ENCODE results near the gene KCNJ13. TPM values are rescaled to one million over a fixed set of nuclear protein-coding genes. Genes with fewer than 3 reads are reported as not detected.

KCNJ13 gene
- total RNA-seq, 1 donor from 2014 or later, result not detected

DNA sequence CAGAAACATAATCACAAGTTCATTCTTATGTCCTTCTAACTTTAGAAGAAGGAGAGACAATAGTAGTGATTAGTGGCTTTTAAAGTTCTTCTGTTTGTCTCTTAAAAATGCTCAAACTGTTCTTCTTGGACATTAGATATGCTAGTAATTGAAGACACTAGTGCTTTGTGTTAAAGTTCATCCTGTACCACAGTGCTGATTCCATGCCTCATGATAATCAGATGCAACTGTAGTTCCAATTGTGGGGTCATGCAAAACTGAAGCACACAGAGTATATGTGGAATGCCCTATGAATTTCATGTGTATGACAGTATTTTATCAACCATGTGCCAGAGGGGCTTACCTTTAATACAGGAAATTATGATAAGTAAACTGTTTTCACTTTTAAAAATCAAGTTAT, 11.4 kb upstream of the KCNJ13 start:
- TF ChIP-seq, protein P1, sequence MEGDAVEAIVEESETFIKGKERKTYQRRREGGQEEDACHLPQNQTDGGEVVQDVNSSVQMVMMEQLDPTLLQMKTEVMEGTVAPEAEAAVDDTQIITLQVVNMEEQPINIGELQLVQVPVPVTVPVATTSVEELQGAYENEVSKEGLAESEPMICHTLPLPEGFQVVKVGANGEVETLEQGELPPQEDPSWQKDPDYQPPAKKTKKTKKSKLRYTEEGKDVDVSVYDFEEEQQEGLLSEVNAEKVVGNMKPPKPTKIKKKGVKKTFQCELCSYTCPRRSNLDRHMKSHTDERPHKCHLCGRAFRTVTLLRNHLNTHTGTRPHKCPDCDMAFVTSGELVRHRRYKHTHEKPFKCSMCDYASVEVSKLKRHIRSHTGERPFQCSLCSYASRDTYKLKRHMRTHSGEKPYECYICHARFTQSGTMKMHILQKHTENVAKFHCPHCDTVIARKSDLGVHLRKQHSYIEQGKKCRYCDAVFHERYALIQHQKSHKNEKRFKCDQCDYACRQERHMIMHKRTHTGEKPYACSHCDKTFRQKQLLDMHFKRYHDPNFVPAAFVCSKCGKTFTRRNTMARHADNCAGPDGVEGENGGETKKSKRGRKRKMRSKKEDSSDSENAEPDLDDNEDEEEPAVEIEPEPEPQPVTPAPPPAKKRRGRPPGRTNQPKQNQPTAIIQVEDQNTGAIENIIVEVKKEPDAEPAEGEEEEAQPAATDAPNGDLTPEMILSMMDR (conservative IDR thresholded peaks at IDR 0.05; ENCODE audit: low read depth, low read length), result no peak
- no peak overlapping the region for H3K4me3 ChIP-seq (ENCODE audit: low read depth, low read length)
- no peak for DNase-seq (ENCODE audit: low read depth)

DNA sequence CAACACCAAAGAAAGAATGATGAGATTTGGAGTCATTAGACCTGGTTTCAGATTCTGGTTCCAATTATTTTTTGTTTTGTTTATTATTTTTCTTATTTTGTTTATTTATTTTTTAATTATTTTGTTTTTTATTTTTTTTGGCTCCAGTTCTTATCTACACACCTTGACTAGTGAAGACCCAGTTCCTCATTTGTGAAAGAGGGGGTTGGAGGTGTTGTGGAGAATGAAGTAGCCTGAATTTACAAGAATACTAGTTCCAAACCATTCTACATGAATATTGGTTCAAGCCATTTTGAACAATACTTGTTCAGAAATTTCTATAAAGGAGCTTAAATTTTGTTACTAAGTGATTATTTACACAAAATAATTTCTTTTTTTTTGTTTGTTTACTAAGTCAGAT, 6.9 kb upstream of the KCNJ13 start:
- no peak overlapping the region for H3K4me3 ChIP-seq (ENCODE audit: low read depth, low read length)
- DNase-seq (ENCODE audit: low read depth), result no peak
- TF ChIP-seq, protein P1 (conservative IDR thresholded peaks at IDR 0.05; ENCODE audit: low read depth, low read length), result no peak

DNA sequence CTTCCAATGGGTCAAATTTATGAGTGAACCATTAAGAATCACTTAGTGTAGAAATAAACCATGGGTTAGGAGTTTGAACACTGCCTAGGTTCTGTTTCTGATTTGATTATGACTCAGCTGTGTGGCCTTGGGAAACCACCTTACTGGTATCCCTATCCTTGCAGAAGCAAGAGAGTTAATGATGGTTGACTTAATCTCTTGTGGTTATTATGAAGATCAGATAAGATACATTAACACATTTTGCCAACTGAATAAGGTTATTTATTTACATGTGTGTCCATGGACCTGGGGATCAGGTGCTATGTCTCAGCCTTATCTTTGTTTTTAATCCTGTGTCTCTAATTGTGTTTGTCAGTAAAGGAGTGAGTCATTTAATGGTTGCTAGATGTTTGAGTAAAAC, 5.4 kb upstream of the KCNJ13 start:
- no peak overlapping the region for H3K4me3 ChIP-seq (ENCODE audit: low read depth, low read length)
- TF ChIP-seq, protein P1 (conservative IDR thresholded peaks at IDR 0.05; ENCODE audit: low read depth, low read length), result no peak
- DNase-seq (ENCODE audit: low read depth), result peak; percentile 96

GRCh38 chr2:232779934-232780333, 3.6 kb upstream of the KCNJ13 start:
- no peak for DNase-seq (ENCODE audit: low read depth)
- TF ChIP-seq, protein P1 (conservative IDR thresholded peaks at IDR 0.05; ENCODE audit: low read depth, low read length), result no peak
- no peak overlapping the region for H3K4me3 ChIP-seq (ENCODE audit: low read depth, low read length)

DNA sequence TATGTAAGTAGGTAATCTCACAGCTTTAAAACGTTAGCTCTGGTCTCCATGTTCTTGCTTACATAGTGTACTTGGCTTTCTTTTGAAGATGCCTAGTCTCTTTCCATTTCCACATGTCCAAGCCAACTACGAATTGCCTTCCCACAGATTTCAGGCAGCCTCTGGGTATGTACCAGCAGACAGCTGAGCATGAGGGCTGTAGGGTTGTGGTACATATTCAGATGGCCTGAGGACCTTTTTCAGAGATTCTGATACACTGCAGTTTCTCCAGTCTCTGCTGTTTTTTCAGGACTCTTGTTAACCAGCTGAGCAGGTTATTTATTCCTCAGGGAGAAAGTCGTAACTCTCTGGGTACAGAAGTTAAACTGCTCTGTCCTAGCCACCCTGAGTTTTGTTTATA, 3.1 kb upstream of the KCNJ13 start:
- H3K4me3 ChIP-seq (ENCODE audit: low read depth, low read length), result no peak overlapping the region
- DNase-seq (ENCODE audit: low read depth), result no peak
- TF ChIP-seq, protein P1 (conservative IDR thresholded peaks at IDR 0.05; ENCODE audit: low read depth, low read length), result no peak

- no peak overlapping the region for H3K4me3 ChIP-seq (ENCODE audit: low read depth, low read length)
- DNase-seq (ENCODE audit: low read depth), result no peak
- TF ChIP-seq, protein P1 (conservative IDR thresholded peaks at IDR 0.05; ENCODE audit: low read depth, low read length), result no peak
Measured at GRCh38 chr2:232777276-232777675, 911 bp upstream of the KCNJ13 start.

- TF ChIP-seq, protein P1 (conservative IDR thresholded peaks at IDR 0.05; ENCODE audit: low read depth, low read length), result no peak
- H3K4me3 ChIP-seq (ENCODE audit: low read depth, low read length), result no peak overlapping the region
- DNase-seq (ENCODE audit: low read depth), result no peak
Measured at GRCh38 chr2:232773815-232774214, 2.5 kb downstream of the KCNJ13 start.

All from epithelial cell of proximal tubule (primary cell).